Transverse colon (tissue), 4 donors: ENCODE data around the gene GMPR2. TPM values are rescaled to one million over a fixed set of nuclear protein-coding genes. Genes with fewer than 3 reads are reported as not detected.

Experiments used
- DNase-seq: peaks from one replicate; pipeline ENCODE4 v3.0.0-alpha.2; 2019
- H3K27ac ChIP-seq, 4 donors: fragments of 200-600 bp; sonication (generic); 2 replicates each; pipeline ENCODE4 v1.5.1; 2016 to 2018; ENCODE audit warnings: inconsistent platforms in 4 of 4
- H3K27me3 ChIP-seq: fragments of 200-600 bp; sonication (generic); 2 replicates; pipeline ENCODE4 v1.5.1; 2017; ENCODE audit warnings: inconsistent platforms
- H3K36me3 ChIP-seq, 4 donors: fragments of 200-600 bp; sonication (generic); 2 replicates each; pipeline ENCODE4 v1.5.1; 2017 to 2019; ENCODE audit warnings: inconsistent platforms in 4 of 4
- H3K4me1 ChIP-seq, 4 donors: fragments of 200-600 bp; sonication (generic); 2 replicates each; pipeline ENCODE4 v1.5.1; 2017 to 2020; ENCODE audit warnings: inconsistent platforms in 4 of 4
- H3K4me3 ChIP-seq, 4 donors: fragments of 200-600 bp; sonication (generic); 1 replicate in 1 of 4; 2 replicates in 3 of 4; pipeline versions ENCODE4 v1.5.1 to v1.6.1; 2017 to 2019; ENCODE audit warnings: inconsistent platforms in 4 of 4
- H3K9me3 ChIP-seq, 2 donors: fragments of 200-600 bp; sonication (generic); 2 replicates each; pipeline ENCODE4 v1.5.1; 2017 to 2019; ENCODE audit warnings: inconsistent platforms in 2 of 2
- CTCF ChIP-seq, 5 experiments: fragments of 200-600 bp in 3 of 5; fragments of 450-650 bp in 2 of 5; sonication (generic) in 3 of 5; IDR thresholded peaks; 1 replicate in 2 of 5; 2 replicates in 3 of 5; pipeline ENCODE4 v1.5.1; 2016 to 2017; ENCODE audit warnings: antibody characterized with exemption in 5 of 5, inconsistent platforms in 3 of 5, mild to moderate bottlenecking in 2 of 5, moderate library complexity in 1 of 5
- EP300 ChIP-seq: sonication (generic); formaldehyde crosslinking; IDR thresholded peaks from one replicate; pipeline ENCODE4 v1.6.1; 2017; ENCODE audit warnings: antibody characterized with exemption, low read depth
- POLR2A ChIP-seq: fragments of 450-650 bp; IDR thresholded peaks from one replicate; pipeline ENCODE4 v1.6.1; 2016; ENCODE audit warnings: antibody characterized with exemption, mild to moderate bottlenecking, moderate library complexity
- POLR2AphosphoS5 ChIP-seq, 3 donors: sonication (generic); formaldehyde crosslinking; IDR thresholded peaks; one replicate each; pipeline ENCODE4 v1.6.1; 2016; ENCODE audit warnings: antibody characterized with exemption in 3 of 3
- WGBS, 2 donors: methylation state at CpG; one replicate each; pipeline ENCODE4 v1.1.5; 2018; ENCODE audit warnings: low coverage in 1 of 2; 5-methylcytosine and 5-hydroxymethylcytosine counted together
- in situ Hi-C, 4 donors: fragments of 200-750 bp; cut with MboI; loops; one replicate each; pipeline versions ENCODE4 v1.15.0 to v1.15.1; 2017; ENCODE audit warnings: low sequenced_read_pairs in 3 of 4, low pct_ligation_motif_present in 1 of 4, low pct_unique_long_range_greater_than_20kb in 1 of 4
- intact Hi-C: fragments of 100-400 bp; cut with DNase I; formaldehyde crosslinking; loops from one replicate; pipeline ENCODE4 v1.15.1; 2023; ENCODE audit warnings: low total_unique reads
- total RNA-seq, 4 donors: library from RNA; depleted of rRNA; stranded (reverse); fragments of >200 nt; gene quantifications; one replicate each; pipeline ENCODE4 v1.1.0, GENCODE V29; 2016

The GMPR2 gene
- total RNA-seq, 4 donors from 2014 or later = 4.2 to 72.5 (median 46.3) TPM

- H3K4me1 ChIP-seq = no peaks in the 10 kb centered on the region
- no peak for TF ChIP-seq CTCF (IDR thresholded peaks at IDR 0.05)
- TF ChIP-seq EP300 = no peak
- no peak for TF ChIP-seq POLR2AphosphoS5 (IDR thresholded peaks at IDR 0.05)
- TF ChIP-seq POLR2A = no peak
- in situ Hi-C loops = no loop called here
- no peaks in the 10 kb centered on the region for H3K27me3 ChIP-seq
- peak overlapping the region in 3 of 4 donors; percentile 29 to 51 (median 44) for H3K27ac ChIP-seq
- no peaks in the 10 kb centered on the region for H3K36me3 ChIP-seq
- H3K9me3 ChIP-seq = no peaks in the 10 kb centered on the region
- peak; percentile 24 for DNase-seq
- intact Hi-C loops = no loop called here
- WGBS, 2 donors = 70 to 78% methylated on average over 3 to 11 of the region's 11 CpGs
- H3K4me3 ChIP-seq = no peak overlapping the region
These were observed 45.0 kb downstream of the GMPR2 start for GRCh38 chr14:24277606-24278321.

- no peaks in the 10 kb centered on the region for H3K27me3 ChIP-seq
- intact Hi-C loops (no loop called here), in situ Hi-C loops (no loop called here)
- H3K27ac ChIP-seq = no peak overlapping the region
- no peak for DNase-seq
- H3K36me3 ChIP-seq = no peaks in the 10 kb centered on the region
- H3K9me3 ChIP-seq = no peaks in the 10 kb centered on the region
- H3K4me3 ChIP-seq = no peak overlapping the region
- WGBS, 2 donors = 82 to 89% methylated on average over 2 to 5 of the region's 5 CpGs
- TF ChIP-seq CTCF (IDR thresholded peaks at IDR 0.05) (no peak), POLR2A (no peak), EP300 (no peak), POLR2AphosphoS5 (IDR thresholded peaks at IDR 0.05) (no peak)
- no peaks in the 10 kb centered on the region for H3K4me1 ChIP-seq
These were observed 45.7 kb downstream of the GMPR2 start for GRCh38 chr14:24278424-24278823.

DNA sequence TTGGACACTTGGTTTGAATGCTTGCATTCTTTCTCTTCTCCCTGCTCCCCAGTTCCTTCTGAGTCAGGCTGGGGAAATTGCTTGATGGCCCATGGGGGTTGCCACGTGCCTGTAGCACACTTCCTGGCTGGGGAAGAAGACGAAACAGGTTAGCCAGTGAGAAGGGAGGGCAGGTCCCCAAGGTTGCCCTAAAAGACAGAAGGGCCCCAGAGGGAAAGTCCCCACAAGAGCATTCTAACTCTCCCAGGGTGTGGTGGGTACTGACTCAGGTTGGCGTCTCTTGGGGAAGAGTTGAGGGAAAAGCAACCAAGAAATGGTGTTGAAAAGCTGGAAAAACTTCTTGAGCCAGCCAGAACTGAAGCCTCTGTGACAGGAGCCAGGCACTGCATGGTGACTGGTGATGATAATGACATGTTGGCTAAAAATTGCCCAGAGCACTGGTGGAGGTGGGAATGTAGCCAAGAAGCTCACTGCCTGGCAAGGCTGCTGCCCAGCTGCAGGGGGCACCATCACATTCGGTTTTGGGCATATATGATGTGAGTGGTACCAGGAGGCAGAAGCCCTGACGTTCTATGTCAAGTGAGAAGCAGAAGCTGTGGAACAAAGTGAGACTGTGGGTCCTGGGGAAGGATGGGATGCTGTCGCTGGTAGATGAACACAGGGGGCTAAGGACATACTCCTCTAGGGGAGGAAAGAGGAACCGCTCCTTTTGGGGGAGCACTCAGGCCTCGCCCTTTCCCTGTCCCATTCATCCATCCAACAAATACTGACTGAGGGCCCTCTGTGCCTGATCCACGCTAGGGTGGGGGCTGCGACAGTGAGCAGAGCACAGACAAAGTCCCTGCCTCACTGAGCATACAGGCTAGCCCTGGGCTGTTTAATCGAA lies 46.8 kb downstream of the GMPR2 start:
- in situ Hi-C loops = no loop called here
- intact Hi-C loops = no loop called here
- H3K36me3 ChIP-seq = no peaks in the 10 kb centered on the region
- H3K4me3 ChIP-seq = no peak overlapping the region
- no peak for DNase-seq
- H3K9me3 ChIP-seq = no peaks in the 10 kb centered on the region
- no peaks in the 10 kb centered on the region for H3K27me3 ChIP-seq
- H3K27ac ChIP-seq = no peak overlapping the region
- no peaks in the 10 kb centered on the region for H3K4me1 ChIP-seq
- 70 to 72% methylated on average over 5 to 11 of the region's 11 CpGs for WGBS, 2 donors
- TF ChIP-seq POLR2A = no peak
- TF ChIP-seq POLR2AphosphoS5 (IDR thresholded peaks at IDR 0.05) = no peak
- no peak for TF ChIP-seq CTCF (IDR thresholded peaks at IDR 0.05)
- TF ChIP-seq EP300 = no peak

GRCh38 chr14:24280797-24281460 lies 48.2 kb downstream of the GMPR2 start:
- no peak for DNase-seq
- WGBS, 2 donors = 92% methylated on average over 6 of the region's 6 CpGs; no CpG with 5 or more reads in 1 of the 2 donors
- H3K36me3 ChIP-seq = no peaks in the 10 kb centered on the region
- TF ChIP-seq EP300 = no peak
- no peak for TF ChIP-seq POLR2AphosphoS5 (IDR thresholded peaks at IDR 0.05)
- no peak for TF ChIP-seq CTCF (IDR thresholded peaks at IDR 0.05)
- no peak for TF ChIP-seq POLR2A
- H3K4me3 ChIP-seq = no peak overlapping the region
- H3K9me3 ChIP-seq = no peaks in the 10 kb centered on the region
- H3K27ac ChIP-seq = no peak overlapping the region
- intact Hi-C loops (no loop called here), in situ Hi-C loops (no loop called here)
- H3K4me1 ChIP-seq = no peaks in the 10 kb centered on the region
- H3K27me3 ChIP-seq = no peaks in the 10 kb centered on the region
